DOHH2 (cell line): Measurements from ENCODE around the gene KCNQ1.

ENCODE experiments used
- H3F3A ChIP-seq: fragments of 200-600 bp; sonication (generic), shearing (Covaris generic); 2 replicates; pipeline ENCODE4 v1.6.0; 2016; ENCODE audit warnings: antibody characterized with exemption, mild to moderate bottlenecking; ENCODE audit not compliant: control insufficient read depth, insufficient read depth
- H3K27ac ChIP-seq: fragments of 200-600 bp; sonication (generic); 2 replicates; pipeline ENCODE4 v1.5.1; 2014; ENCODE audit warnings: low read depth, mild to moderate bottlenecking, low read length, moderate library complexity
- H3K27me3 ChIP-seq: fragments of 200-600 bp; sonication (generic); 2 replicates; pipeline ENCODE4 v1.6.1; 2014; ENCODE audit warnings: mild to moderate bottlenecking, low read length, mixed read lengths; ENCODE audit not compliant: control insufficient read depth
- H3K36me3 ChIP-seq: fragments of 200-600 bp; sonication (generic); 2 replicates; pipeline ENCODE4 v1.6.1; 2014; ENCODE audit warnings: mild to moderate bottlenecking, low read length, moderate library complexity, mixed read lengths; ENCODE audit not compliant: control insufficient read depth
- H3K4me1 ChIP-seq: fragments of 200-600 bp; sonication (generic); 2 replicates; pipeline ENCODE4 v1.6.1; 2014; ENCODE audit warnings: mild to moderate bottlenecking, low read length, mixed read lengths; ENCODE audit not compliant: control insufficient read depth
- H3K4me2 ChIP-seq: fragments of 200-600 bp; sonication (generic); 2 replicates; pipeline ENCODE4 v1.6.0; 2014; ENCODE audit warnings: mild to moderate bottlenecking, low read length, moderate library complexity
- H3K4me3 ChIP-seq: fragments of 200-600 bp; sonication (generic); 2 replicates; pipeline ENCODE4 v1.5.1; 2014; ENCODE audit warnings: mild to moderate bottlenecking, low read length, mixed read lengths
- H3K79me2 ChIP-seq: fragments of 200-600 bp; sonication (generic); 2 replicates; pipeline ENCODE4 v1.6.1; 2014; ENCODE audit warnings: mild to moderate bottlenecking, low read length, mixed read lengths; ENCODE audit not compliant: control insufficient read depth
- H3K9me2 ChIP-seq: fragments of 200-600 bp; sonication (generic); replicated peaks from 2 replicates; pipeline ENCODE4 v1.6.1; 2014; ENCODE audit warnings: mild to moderate bottlenecking, low read length, mixed read lengths; ENCODE audit not compliant: control insufficient read depth
- H3K9me3 ChIP-seq: fragments of 200-600 bp; sonication (generic); 2 replicates; pipeline ENCODE4 v1.6.1; 2014; ENCODE audit warnings: antibody characterized with exemption, low read length, mixed read lengths; ENCODE audit not compliant: control insufficient read depth, insufficient read depth
- H4K20me1 ChIP-seq: fragments of 200-600 bp; sonication (generic); 2 replicates; pipeline ENCODE4 v1.6.0; 2014; ENCODE audit warnings: low read depth, mild to moderate bottlenecking, antibody characterized with exemption, low read length, moderate library complexity; ENCODE audit not compliant: control insufficient read depth, insufficient read depth
- EZH2phosphoT487 ChIP-seq: fragments of 200-600 bp; sonication (generic); IDR thresholded peaks from 2 replicates; pipeline ENCODE4 v1.6.1; 2017; ENCODE audit warnings: borderline replicate concordance, mild to moderate bottlenecking, antibody characterized with exemption, low read length, moderate library complexity, mixed read lengths
- TF ChIP-seq, protein P1 (sequence below): fragments of 200-600 bp; sonication (generic); IDR thresholded peaks from one replicate; pipeline ENCODE4 v1.5.1; 2014; ENCODE audit warnings: antibody characterized with exemption, mild to moderate bottlenecking, low read depth, low read length; ENCODE audit not compliant: poor library complexity, severe bottlenecking

KCNQ1 gene

DNA sequence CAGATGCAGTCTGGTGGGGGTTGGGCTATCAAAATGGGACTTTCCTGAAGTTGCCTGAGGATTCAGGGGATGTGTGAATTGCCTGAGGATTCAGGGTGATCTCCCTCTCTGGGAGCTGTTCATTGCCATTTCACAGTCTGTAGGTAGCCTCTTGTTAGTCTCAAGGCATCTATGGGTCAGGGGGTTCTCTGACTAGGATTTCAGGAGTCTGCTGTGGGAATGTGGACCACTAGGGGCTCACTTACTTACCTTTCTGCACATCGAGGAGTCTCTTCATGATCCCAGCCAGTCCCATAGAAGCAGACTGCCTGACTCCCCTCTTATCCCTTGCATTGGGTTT, 200.9 kb downstream of the KCNQ1 start:
- Histone ChIP-seq H4K20me1 (no peaks in the 10 kb centered on the region), H3K79me2 (no peaks in the 10 kb centered on the region), H3K4me3 (no peak overlapping the region), H3K36me3 (no peaks in the 10 kb centered on the region), H3K4me2 (no peak overlapping the region), H3K4me1 (no peaks in the 10 kb centered on the region), H3F3A (no peaks in the 10 kb centered on the region), H3K27ac (no peak overlapping the region), H3K9me3 (peaks cover 5% of the 10 kb centered on the region; the same call in 1 of the 2 replicates), H3K9me2 (no peaks in the 10 kb centered on the region), H3K27me3 (0 out of 2 replicates have a peak, but pooled peaks cover 3% of the 10 kb centered on the region)
- TF ChIP-seq, protein P1, sequence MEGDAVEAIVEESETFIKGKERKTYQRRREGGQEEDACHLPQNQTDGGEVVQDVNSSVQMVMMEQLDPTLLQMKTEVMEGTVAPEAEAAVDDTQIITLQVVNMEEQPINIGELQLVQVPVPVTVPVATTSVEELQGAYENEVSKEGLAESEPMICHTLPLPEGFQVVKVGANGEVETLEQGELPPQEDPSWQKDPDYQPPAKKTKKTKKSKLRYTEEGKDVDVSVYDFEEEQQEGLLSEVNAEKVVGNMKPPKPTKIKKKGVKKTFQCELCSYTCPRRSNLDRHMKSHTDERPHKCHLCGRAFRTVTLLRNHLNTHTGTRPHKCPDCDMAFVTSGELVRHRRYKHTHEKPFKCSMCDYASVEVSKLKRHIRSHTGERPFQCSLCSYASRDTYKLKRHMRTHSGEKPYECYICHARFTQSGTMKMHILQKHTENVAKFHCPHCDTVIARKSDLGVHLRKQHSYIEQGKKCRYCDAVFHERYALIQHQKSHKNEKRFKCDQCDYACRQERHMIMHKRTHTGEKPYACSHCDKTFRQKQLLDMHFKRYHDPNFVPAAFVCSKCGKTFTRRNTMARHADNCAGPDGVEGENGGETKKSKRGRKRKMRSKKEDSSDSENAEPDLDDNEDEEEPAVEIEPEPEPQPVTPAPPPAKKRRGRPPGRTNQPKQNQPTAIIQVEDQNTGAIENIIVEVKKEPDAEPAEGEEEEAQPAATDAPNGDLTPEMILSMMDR: no peak
- no peak for TF ChIP-seq EZH2phosphoT487

DNA sequence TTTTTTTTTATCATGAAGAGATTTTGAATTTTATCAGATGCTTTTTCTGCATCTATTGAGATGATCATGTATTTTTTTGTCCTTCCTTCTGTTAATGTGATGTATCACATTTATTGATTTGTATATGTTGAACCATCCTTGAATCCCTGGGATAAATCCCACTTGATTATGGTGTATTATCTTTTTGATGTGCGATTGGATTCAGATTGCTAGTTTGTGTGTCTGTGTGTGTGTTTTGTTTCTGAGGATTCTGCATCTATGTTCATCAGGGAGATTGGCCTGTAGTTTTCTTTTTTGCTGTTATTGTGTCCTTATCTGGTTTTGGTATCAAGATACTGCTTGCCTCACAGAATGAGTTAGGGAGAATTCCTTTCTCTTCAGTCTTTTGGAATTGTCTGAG, 202.4 kb downstream of the KCNQ1 start:
- Histone ChIP-seq H3K79me2 (no peaks in the 10 kb centered on the region), H3K27ac (no peak overlapping the region), H3K4me1 (no peaks in the 10 kb centered on the region), H3K9me3 (peaks cover 9% of the 10 kb centered on the region; the same call in 1 of the 2 replicates), H3F3A (no peaks in the 10 kb centered on the region), H4K20me1 (no peaks in the 10 kb centered on the region), H3K36me3 (no peaks in the 10 kb centered on the region), H3K9me2 (no peaks in the 10 kb centered on the region), H3K4me2 (no peak overlapping the region), H3K27me3 (0 out of 2 replicates have a peak, but pooled peaks cover 3% of the 10 kb centered on the region), H3K4me3 (no peak overlapping the region)
- TF ChIP-seq EZH2phosphoT487: no peak
- TF ChIP-seq, protein P1: no peak

DNA sequence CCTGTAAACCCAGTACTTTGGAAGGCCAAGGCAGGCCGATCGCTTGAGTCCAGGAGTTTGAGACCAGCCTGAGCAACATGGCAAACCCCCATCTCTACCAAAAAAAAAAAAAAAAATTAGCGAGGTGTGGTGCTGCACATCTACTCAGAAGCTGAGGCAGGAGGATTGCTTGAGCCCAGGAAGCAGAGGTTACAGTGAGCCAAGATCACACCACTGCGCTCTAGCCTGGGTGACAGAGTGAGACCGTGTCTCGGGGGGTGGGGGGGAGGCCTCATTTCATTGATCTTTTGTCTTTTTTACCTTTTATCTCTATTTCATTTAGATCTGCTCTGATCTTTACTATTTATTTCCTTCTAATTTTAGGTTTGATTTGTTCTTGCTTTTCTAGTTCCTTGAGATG, 203.1 kb downstream of the KCNQ1 start:
- H3K4me2 ChIP-seq: no peak overlapping the region
- no peaks in the 10 kb centered on the region for H3K9me2 ChIP-seq
- TF ChIP-seq, protein P1: no peak
- no peak for TF ChIP-seq EZH2phosphoT487
- H3K4me3 ChIP-seq: no peak overlapping the region
- H4K20me1 ChIP-seq: no peaks in the 10 kb centered on the region
- H3K79me2 ChIP-seq: no peaks in the 10 kb centered on the region
- no peaks in the 10 kb centered on the region for H3K36me3 ChIP-seq
- 0 out of 2 replicates have a peak, but pooled peaks cover 3% of the 10 kb centered on the region for H3K27me3 ChIP-seq
- no peaks in the 10 kb centered on the region for H3K4me1 ChIP-seq
- no peak overlapping the region for H3K27ac ChIP-seq
- H3K9me3 ChIP-seq: peaks cover 12% of the 10 kb centered on the region; the same call in 1 of the 2 replicates
- no peaks in the 10 kb centered on the region for H3F3A ChIP-seq
